Measurements from ENCODE around the gene BAIAP2L1.

Gene BAIAP2L1

GRCh38 chr7:98357751-98358161, 43.1 kb downstream of the BAIAP2L1 start:
- DNase-seq (ENCODE audit: low read depth): no peak

GRCh38 chr7:98355250-98355538, 45.7 kb downstream of the BAIAP2L1 start:
- DNase-seq (ENCODE audit: low read depth): no peak

DNA sequence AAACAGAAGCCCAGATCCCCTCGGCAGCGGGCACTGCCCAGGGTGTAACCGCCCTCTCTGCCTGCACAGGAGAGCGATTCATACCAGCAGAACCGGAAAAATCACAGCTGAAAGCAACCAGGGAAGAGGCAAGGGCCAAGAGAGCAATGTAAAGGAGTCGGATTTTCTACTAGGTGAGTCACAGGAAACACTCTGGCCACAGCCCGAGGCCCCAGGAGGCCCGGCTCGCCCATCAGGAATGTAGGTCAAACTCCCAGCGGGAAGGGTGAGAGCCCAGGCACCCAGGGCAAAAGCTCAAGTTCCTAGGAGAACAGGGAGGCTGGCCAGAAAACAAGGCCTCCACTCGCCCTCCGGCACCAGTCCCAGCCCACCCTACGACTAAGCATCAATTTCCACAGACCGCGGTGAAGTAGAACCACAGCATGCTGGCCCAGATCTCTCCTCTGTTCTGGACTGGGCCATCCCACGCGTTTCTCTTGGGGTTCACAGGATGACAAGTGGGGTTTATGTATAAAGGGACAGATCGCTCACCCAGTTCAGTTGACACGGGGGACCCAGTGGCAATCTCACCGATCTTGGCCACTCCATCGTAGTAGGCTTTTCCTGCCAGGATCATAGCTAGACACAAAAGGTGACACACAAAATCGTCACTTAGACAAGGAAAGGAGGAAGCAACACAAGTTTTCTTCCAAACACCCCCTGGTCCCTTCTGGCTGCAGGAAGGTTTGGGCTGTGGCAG, 46.2 kb downstream of the BAIAP2L1 start:
- no peak for DNase-seq (ENCODE audit: low read depth)

GRCh38 chr7:98354052-98354451, 46.8 kb downstream of the BAIAP2L1 start:
- no peak for DNase-seq (ENCODE audit: low read depth)

GRCh38 chr7:98352621-98353020, 48.3 kb downstream of the BAIAP2L1 start:
- no peak for DNase-seq (ENCODE audit: low read depth)

DNA sequence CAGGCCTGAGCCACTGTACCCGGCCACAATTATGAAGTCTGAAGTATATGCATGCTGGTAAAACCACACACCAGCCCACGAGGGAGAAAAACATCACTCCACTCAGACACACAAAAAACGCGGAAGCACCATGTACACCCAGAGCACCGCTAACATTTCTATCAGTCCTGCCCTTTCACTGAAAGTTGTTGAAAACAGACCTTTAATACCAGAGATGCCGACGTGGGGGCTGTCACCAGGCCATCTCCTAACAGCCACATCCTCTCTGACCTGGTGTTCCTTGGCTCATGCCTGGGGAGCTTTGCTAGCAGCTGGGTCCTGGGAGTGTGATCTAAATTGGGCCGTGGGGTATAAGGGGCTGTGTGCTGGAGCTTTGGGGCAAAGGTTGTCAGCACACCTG, 49.8 kb downstream of the BAIAP2L1 start:
- no peak for DNase-seq (ENCODE audit: low read depth)

GRCh38 chr7:98348726-98349474, 52.0 kb downstream of the BAIAP2L1 start:
- DNase-seq (ENCODE audit: low read depth): no peak

- DNase-seq (ENCODE audit: low read depth): no peak
Observed at GRCh38 chr7:98346515-98347069, 54.3 kb downstream of the BAIAP2L1 start.

DNA sequence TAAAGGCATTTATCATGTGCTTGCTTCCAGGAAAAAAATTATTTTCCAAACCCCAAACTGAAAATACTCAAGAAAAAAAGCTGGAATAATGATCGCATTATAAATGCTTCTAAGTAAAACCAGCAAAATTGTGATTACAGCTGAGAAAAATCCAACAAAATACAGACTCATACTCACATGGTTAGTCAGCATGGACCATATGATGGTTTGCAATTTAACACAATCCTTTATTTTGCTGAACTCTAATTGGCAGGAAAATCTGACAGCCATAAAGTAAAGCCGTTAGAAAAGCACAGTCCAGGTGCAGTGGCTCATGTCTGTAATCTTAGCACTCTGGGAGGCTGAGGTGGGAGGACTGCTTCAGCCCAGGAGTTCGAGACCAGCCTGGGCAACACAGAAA, 59.8 kb downstream of the BAIAP2L1 start:
- DNase-seq (ENCODE audit: low read depth): no peak

- DNase-seq (ENCODE audit: low read depth): no peak
Observed at GRCh38 chr7:98339043-98339442, 61.8 kb downstream of the BAIAP2L1 start.

DNA sequence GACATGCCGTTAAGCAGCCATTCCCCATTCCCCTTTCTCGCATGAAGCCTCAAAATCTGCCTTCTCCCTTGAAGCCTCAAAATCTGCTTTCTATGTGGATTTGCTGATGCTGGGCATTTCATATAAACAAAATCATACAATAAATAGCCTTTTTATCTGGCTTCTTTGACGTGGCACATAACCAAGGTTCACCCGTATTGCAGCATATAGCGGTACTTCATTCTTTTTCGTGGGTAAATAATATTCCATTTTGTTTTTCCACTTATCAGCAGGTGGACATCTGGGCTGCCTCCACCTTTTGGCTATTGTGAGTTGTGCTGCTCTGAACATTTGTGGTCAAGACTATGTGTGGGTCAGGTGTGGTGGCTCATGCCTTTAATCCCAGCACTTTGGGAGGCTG, 62.4 kb downstream of the BAIAP2L1 start:
- DNase-seq (ENCODE audit: low read depth): no peak

- DNase-seq (ENCODE audit: low read depth): no peak
Observed at GRCh38 chr7:98335411-98335977, 65.4 kb downstream of the BAIAP2L1 start.

GRCh38 chr7:98334081-98334480, 66.8 kb downstream of the BAIAP2L1 start:
- DNase-seq (ENCODE audit: low read depth): no peak

GRCh38 chr7:98330926-98331529, 69.9 kb downstream of the BAIAP2L1 start:
- no peak for DNase-seq (ENCODE audit: low read depth)

- DNase-seq (ENCODE audit: low read depth): no peak
Observed at GRCh38 chr7:98329791-98330373, 71.0 kb downstream of the BAIAP2L1 start.

GRCh38 chr7:98329100-98329790, 71.6 kb downstream of the BAIAP2L1 start:
- no peak for DNase-seq (ENCODE audit: low read depth)

DNA sequence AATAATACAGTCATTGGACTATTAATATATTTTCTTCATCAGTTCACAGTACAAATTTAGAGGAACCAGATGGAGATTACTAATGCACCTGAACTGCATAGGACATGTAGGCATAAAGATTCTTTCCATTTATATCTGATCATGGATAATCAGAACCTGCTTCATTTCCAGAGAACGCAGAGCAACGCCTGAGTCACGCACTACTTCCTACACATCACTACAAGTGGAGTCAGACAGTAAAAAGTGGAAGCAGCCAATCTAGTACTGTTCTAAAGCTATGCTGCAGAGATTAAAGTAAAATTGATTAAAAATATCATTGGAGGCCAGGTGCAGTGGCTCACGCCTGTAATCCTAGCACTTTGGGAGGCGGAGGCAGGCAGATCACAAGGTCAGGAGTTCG, 76.1 kb downstream of the BAIAP2L1 start:
- DNase-seq (ENCODE audit: low read depth): no peak

DNA sequence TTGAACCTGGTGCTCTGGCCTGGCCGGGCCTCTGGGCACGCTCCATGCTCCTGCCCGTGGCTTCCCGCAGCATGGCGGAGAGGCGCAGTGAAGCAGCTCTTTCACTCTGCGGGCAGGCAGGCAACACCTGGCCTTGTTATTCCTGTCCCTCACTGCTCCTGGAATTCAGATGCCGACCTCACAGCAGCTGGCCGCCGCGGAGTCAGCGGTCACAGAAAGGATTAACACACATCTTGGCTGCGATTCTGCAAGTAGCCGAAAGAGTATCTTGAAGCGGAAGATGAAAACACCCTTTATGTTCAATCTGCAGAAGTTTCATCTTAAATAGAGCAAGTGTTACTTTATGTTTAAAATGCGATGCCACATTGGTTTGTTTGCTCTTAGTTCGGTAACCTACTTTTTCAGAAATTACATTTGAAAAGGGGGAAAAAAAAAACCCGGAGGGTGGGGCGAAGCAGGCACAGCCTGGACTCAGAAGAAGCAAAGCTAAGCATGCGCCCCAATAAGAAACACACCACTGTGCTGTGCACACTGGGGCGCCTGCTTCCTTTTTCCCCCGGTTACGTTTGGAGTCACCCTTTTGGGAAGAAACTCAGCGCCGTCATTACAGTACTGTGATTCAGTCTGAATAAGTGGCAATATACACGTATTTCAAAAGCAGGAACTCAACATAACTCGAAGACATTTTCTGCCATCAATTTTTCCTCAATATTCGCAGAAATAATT, 77.1 kb downstream of the BAIAP2L1 start:
- DNase-seq (ENCODE audit: low read depth): no peak

DNA sequence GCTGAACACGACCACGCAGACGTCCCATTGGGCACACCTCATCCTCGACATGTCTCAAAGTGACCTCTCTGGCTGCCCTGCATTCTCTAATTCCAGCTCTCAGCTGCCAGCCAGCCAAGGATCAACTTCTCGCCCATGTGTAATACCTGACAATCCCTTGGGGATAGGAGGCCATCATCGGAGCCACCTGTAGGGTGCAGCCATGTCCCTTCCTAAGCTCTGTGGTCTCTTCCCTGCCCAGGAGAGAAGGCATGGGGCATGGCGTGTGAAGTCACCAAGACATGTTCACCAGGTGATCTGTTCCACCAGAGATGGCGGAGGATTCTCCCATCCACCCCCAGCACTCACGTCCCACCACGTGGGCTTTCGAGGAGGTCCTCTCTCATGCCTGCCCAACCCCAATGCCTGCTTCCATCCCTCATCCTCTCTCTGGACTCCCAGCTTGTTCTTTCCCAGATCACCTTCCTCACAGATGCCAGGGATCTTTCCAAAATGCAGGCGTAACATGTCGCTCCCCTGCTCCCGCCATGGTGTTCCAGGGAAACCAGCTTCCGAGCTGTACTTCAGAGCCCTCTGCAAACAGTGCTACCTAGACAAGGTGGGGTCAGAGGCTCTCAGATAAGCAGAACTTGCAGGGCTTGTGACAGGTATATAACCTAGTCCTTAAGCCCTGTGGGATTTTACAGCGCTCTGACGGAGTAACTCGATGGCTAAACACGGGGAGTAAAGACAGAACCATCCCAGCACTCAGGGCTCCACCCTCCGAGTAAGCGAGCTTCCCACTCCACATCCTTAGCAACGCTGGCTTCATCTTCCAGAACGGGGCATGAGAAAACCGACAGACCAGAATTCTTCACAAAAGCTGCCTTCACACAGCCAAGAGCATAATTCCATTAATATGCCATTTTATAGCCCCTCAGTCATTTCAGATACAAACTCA, 78.3 kb downstream of the BAIAP2L1 start:
- no peak for DNase-seq (ENCODE audit: low read depth)

DNA sequence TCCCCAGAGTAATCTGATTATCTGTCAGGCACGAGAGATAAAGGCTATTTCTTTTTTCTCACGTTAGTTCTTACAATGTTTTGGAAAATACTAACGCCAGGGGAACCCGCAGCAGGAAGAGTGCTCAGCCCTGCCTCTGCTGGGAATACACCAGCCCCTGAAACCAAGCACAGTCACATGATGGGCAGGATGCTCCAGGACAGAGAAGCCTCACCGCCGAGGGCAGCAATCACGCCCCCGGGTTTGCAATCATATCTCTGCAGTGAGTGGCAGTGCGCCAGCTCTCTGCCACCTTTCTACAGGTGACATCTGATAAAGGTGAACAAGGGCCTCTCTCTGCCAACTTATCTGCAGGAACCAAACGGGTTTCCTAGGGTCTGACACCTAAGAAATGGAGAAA, 79.6 kb downstream of the BAIAP2L1 start:
- DNase-seq (ENCODE audit: low read depth): no peak

All from T-helper 22 cell (primary cell).